ENCODE measurements around the gene RPRML.
A peak's percentile ranks its signal among the peaks of the same experiment; 100 is the strongest.
"Not testable (repeated sequence)": the region's sequence is repeated elsewhere in the genome, so short reads cannot be mapped to it uniquely, and the experiment has no call there.

The RPRML gene

DNA sequence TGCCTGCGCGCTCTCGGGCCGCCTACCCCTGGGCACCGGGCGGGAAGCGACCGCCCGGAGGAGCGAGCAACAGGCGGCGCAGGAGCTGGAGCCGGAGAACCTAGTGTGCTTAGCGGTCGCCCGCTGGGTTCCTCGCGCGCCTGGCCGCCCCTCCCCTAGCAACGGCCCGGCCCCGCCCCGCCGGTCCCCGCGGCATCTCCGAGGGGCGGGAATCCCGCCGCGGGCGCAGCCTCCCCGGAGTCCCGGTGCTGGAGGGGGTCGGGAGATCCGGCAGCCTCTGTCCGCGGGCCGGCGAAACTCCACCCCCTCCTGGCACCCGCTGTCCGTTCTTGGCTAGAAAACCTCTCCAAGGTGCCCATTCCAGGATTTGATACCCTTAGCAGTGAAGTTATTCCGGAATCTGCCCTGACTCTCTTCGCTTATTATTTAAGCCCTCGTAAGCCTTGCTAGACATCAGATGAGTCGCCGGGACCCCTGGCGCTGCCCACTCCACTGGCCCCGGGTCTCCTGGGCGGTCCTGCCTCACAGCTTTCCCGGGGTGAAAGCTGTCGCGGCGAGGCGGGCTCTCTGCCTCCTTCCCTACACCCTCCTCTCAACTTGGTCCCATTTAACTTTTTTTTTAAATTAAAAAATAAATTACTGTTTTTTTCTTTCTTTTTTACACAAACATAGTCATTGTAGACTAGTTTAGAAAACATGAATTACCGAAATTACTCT is at the start of gene RPRML:
Gene RPRML, minus strand, starts transcription at position 107 of the 717 bp plus-strand sequence. CDS start 246 bp downstream, outside the sequence.
- DNase-seq = peak; percentile 25

- DNase-seq = not testable (repeated sequence)
Measured at GRCh38 chr17:47016966-47017365, 37.9 kb upstream of the RPRML start.

DNA sequence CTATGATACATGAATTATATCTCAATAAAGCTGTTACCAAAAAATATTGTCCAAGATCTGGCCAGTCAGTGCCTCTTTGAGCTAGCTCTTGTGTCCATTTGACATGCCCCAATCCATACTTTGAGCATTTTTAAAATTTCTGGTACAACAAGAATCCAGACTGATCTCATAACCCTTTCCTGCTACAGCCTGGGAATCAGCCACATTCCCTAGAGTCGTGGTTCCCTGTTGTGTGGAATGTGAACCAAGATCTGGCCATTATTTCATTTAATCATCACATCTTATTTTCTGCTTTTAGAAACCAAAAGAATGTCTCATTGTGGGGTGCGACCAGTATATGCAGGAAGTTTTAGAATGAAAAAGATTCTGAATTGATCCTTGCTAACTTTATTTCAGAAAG is 34.3 kb upstream of the RPRML start:
- DNase-seq = no peak

DNA sequence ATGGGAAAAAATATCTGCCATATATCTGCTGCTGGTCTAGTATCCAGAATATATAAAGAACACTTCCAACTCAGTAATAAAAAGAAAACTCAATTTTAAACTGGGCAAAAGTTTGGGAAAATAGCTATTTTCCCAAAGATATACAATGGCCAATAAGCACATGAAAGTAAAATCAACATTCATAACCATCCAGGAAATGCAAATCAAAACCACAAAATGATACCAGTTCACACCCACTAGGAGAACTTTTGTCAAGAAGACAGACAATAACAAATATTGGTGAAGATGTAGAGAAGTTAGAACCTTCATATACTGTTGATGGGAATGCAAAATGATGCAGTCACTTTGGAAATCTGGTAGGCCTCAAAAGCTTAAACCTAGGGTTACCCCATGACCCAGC is 33.4 kb upstream of the RPRML start:
- DNase-seq = no peak

DNA sequence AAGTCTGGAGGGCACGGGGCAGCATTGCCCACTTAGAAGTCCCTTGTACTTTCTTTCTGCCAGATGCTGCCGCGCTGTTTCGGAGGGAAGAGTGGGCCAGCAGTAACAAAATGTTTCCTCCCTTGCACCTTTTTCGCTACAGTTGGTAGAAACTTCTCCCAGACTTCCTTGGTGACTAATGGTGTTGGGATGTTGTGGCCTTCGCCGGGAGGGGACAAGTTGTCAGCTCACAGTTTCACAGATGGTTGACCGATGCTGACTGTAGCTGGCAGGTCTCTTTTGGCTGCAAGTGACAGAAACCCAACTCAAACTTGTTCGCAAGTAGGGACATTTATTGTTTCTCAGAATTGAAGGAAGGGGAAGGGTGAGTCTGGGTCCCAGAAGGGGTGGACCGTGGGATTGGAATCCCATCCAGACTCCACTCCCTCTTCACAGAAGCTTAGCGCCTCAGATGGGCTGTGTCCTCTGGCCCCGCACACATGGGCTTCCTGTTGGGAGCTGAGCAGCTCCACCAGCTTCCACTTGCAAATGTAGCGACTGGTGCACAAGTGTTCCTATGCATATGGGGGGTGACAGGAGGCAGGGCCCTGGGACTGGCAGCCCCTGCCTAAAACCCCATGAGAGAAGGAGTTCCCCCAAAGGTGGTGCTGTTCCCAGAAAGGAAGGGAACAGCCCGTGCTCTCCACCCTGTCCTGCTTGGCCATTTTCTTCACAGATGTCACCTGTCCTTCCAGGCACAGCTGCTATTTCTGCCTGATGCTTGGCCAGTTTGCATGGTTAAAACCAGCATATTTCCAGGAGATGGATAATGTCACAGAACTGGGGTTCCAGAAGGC is 30.9 kb upstream of the RPRML start:
- no peak for DNase-seq

DNA sequence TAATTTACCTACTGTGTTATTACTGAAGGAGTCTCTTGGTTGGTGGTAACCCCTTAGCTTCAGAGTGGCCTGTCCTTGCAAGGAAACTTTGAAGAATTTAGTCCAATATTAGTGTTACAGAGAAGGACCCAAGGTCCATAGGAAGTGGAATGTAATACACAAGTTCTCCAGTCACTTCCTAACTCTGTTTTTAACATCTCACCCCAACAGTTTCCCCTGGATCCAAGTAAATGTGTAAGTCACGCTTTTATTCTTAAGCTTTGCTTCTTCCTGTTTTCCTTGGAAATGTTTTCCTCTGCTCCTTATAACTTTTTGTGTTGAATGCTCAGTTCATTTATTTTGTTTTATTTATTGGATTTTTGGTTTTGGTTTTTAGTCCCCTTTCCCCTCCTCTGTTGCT is 25.9 kb upstream of the RPRML start:
- no peak for DNase-seq

GRCh38 chr17:47003864-47004263 is 24.8 kb upstream of the RPRML start:
- DNase-seq = not testable (repeated sequence)

- no peak for DNase-seq
Measured at GRCh38 chr17:46995841-46996571, 17.0 kb upstream of the RPRML start.

DNA sequence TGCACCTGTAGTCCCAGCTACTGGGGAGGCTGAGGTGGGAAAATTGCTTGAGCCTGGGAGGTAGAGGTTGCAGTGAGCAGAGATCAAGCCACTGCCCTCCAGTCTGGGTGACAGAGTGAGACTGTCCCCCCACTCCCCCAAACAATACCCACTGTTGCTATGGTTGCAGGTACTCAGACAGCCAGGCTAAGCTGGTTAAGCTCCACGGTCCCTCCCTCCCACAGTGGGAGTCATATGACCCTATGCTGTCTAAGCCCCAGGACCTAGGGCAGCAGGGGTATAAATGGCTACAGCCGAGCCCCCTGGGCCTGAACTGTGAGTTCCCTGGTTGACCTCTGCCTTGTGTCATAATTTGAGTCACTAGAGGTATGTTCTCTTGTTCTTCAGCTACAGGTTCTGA is 15.9 kb upstream of the RPRML start:
- DNase-seq = no peak

- DNase-seq = no peak
Measured at GRCh38 chr17:46991617-46992016, 12.6 kb upstream of the RPRML start.

GRCh38 chr17:46989637-46990431 is 10.8 kb upstream of the RPRML start:
- no peak for DNase-seq

DNA sequence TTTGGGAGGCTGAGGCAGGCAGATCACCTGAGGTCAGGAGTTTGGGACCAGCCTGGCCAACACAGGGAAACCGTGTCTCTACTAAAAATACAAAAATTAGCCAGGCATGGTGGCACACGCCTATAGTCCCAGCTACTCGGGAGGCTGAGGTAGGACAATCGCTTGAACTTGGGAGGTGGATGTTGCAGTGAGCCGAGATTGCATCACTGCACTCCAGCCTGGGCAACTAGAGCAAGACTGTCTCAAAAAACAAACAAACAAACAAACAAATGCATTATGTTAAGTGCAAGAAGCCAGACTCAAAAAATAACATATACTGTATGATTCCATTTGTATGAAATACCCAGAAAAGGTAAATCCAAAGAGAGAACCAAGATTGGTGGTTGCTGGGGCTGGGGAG is 8.9 kb upstream of the RPRML start:
- not testable (repeated sequence) for DNase-seq

DNA sequence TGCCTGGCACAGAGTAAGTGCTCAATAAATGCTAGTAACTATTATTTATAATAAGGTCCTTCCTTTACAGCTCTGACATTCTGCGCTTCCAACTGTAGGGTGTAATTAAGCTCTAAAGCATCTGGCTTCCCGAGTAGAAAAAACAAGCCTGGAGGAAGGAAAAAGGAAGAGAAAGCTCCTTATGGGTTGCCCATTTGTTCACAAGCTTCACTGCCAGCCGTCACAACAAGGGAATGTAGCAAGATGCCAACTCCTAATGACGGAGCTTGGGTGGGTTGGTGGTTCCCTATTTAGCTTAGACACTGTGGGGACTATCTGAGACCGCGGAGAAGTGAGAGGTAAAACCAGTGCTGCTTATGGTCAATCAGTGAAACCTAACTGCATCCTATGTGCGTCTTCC is 7.3 kb upstream of the RPRML start:
- DNase-seq = no peak

DNA sequence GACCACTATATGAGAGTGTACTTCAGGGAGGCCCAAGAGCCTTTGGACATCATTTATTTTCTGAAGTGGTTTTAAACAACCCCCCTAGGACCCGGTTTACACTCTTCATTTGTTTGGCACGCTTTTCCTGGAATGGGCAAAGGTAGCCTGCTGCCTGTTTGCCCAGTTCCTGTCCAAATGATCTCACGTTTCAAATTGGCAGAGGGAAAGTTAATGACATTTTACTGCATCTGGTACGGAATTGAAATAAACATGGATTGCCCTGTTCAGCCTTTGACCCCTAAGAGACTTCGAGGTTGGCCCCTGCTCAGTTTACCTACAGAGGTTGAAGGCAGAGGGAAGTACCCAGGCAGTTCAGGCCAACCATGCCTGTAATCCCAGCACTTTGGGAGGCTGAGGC is 5.8 kb upstream of the RPRML start:
- DNase-seq = no peak

- DNase-seq = no peak
Measured at GRCh38 chr17:46984341-46984740, 5.3 kb upstream of the RPRML start.

- no peak for DNase-seq
Measured at GRCh38 chr17:46983782-46984181, 4.7 kb upstream of the RPRML start.

GRCh38 chr17:46982577-46982976 is 3.5 kb upstream of the RPRML start:
- DNase-seq = no peak

DNA sequence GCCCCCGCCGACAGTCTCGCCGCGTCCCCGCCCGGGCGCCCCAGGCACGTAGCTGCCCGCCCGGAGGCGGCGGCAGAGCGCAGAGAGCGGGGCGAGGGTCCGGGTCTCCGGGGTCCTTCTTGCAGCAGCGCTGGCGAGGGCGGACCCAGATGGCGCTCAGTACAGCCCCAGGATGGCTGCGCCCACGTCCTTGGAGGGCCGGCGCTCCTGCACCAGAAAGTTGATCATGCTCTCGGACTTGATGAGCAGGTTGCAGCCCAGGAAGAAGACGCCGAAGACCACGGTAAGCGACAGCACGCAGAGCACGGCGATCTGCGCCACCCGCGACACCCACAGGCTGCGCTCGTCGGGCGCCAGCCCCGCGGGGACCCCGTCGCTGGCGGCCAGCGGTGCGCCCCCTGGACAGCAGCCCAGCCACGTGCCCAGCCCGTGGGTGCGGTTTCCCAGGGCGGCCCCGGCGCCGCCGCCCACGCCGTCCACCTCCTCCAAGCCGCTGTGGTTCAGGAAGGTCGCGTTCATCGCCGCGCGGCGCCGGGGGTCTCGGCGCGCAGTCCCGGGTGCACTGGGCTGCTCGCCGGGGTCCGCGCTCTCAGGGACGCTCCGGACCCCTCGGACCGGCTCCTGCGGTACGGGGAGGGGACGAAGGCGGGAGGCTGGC is 435 bp downstream of the RPRML start:
- DNase-seq = no peak

DNA sequence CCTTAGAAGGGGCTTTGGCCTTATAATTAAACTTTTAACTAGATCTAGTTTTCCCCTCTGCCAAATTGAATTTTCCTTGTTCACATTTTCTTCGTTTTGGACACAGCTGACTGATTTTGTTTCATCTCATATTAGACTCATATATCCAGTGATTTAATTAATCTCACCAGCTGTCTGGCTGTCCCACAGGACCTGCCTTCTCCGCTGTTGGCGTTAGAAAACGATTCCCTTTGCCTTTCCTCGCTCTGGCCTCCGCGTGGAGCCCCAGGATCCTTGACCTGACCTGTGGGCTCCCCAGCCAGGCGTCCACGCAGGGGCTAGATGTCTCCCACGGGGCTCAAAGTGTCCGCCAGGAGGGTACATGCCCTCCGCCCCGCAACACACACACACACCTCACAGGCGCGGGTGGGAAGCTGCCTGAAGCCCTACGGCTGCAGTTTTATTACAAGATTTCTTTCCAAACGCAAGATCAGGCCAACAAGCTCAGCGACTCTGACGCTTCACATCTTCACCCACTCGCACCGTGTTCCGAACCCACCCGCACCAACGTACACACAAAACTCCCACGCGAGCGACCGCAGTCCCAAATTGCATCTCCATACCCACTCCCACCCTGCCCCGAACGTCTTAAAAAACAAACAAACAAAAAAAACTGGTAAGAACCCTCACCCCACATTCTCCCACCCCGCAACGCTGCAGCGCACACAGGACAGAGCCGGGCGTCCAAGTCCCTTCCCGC is 1.1 kb downstream of the RPRML start:
- no peak for DNase-seq

DNA sequence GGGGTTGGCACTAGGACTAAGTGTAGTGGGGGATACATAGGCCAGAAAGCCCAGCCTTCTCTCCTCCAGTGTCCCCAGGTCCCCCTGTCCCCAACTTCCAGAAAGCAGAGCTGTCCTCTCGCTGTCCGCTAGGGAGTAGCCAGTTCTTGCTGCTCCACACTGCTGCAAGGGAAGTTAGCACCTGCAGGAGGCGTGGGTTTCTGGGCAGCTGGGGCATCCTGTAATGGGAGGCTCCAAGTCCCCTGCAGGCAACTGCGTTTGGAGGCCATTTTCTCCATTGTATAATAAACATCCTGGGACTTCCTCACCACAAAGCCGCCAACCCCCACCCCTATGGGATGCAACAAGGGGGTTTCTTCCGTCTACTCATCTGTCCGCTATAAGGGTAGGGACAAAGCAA is 1.7 kb downstream of the RPRML start:
- DNase-seq = no peak

- DNase-seq = no peak
Measured at GRCh38 chr17:46976626-46977270, 2.3 kb downstream of the RPRML start.

All from activated CD4-positive, alpha-beta T cell treated with anti-CD3 and anti-CD28 coated beads, Interleukin-2, amount 50 U/mL, for 16 hours (primary cell).